ENCODE measurements around the gene RBM33. TPM values are rescaled to one million over a fixed set of nuclear protein-coding genes. Genes with fewer than 3 reads are reported as not detected.

The RBM33 gene
- total RNA-seq, 4 donors from 2014 or later, result 35.7 to 59.9 (median 44.5) TPM

GRCh38 chr7:155794196-155794595 lies 149.7 kb downstream of the RBM33 start:
- Histone ChIP-seq H3K27ac (no peak overlapping the region), H3K9me3 (no peaks in the 10 kb centered on the region), H3K4me3 (replicated peaks in 1 of 3) (no peak overlapping the region), H3K4me1 (peaks cover 0 to 5% of the 10 kb centered on the region in 2 donors), H3K27me3 (no peaks in the 10 kb centered on the region), H3K36me3 (no peaks in the 10 kb centered on the region)
- WGBS, 2 donors, result 77 to 88% methylated on average over 9 of the region's 9 CpGs
- DNase-seq, result no peak
- TF ChIP-seq CTCF (IDR thresholded peaks at IDR 0.05) (no peak), POLR2A (IDR thresholded peaks at IDR 0.05) (no peak)
- intact Hi-C loops (cut with DNase I), result no loop called here

- H3K27ac ChIP-seq, result no peak overlapping the region
- no peaks in the 10 kb centered on the region for H3K27me3 ChIP-seq
- no peak for TF ChIP-seq CTCF (IDR thresholded peaks at IDR 0.05)
- no peak for TF ChIP-seq POLR2A (IDR thresholded peaks at IDR 0.05)
- no peak for DNase-seq
- intact Hi-C loops (cut with DNase I), result loop anchor here (5.0 kb wide), 2 partner anchors 677 to 967 kb away; no protein-coding TSS in a partner anchor
- no peak overlapping the region for H3K4me3 ChIP-seq (replicated peaks in 1 of 3)
- 85 to 93% methylated on average over 7 of the region's 7 CpGs for WGBS, 2 donors
- H3K4me1 ChIP-seq, result peaks cover 0 to 5% of the 10 kb centered on the region in 2 donors
- no peaks in the 10 kb centered on the region for H3K36me3 ChIP-seq
- H3K9me3 ChIP-seq, result no peaks in the 10 kb centered on the region
Measured at GRCh38 chr7:155795401-155795800, 150.9 kb downstream of the RBM33 start.

GRCh38 chr7:155795951-155796350 lies 151.5 kb downstream of the RBM33 start:
- H3K27me3 ChIP-seq, result no peaks in the 10 kb centered on the region
- H3K4me1 ChIP-seq, result peaks cover 0 to 5% of the 10 kb centered on the region in 2 donors
- no peak for DNase-seq

GRCh38 chr7:155796381-155797261 lies 152.2 kb downstream of the RBM33 start:
- H3K4me3 ChIP-seq (replicated peaks in 1 of 3), result no peak overlapping the region
- no peak for TF ChIP-seq POLR2A (IDR thresholded peaks at IDR 0.05)
- TF ChIP-seq CTCF (IDR thresholded peaks at IDR 0.05), result peak; percentile 45 to 95 (median 81)
- H3K27me3 ChIP-seq, result no peaks in the 10 kb centered on the region
- peak; percentile 63 to 64 for DNase-seq
- 43% methylated on average over 31 to 33 of the region's 60 CpGs for WGBS, 2 donors
- no peaks in the 10 kb centered on the region for H3K9me3 ChIP-seq
- H3K36me3 ChIP-seq, result no peaks in the 10 kb centered on the region
- peaks cover 0 to 5% of the 10 kb centered on the region in 2 donors for H3K4me1 ChIP-seq
- no peak overlapping the region for H3K27ac ChIP-seq
- intact Hi-C loops (cut with DNase I), result loop anchor here (5.0 kb wide), 2 partner anchors 676 to 966 kb away; no protein-coding TSS in a partner anchor

More at GRCh38 chr7:155795951-155796350, 151.5 kb downstream of the RBM33 start:
- no peak overlapping the region for H3K4me3 ChIP-seq (replicated peaks in 1 of 3)
- TF ChIP-seq POLR2A (IDR thresholded peaks at IDR 0.05) (no peak), CTCF (IDR thresholded peaks at IDR 0.05) (no peak)
- intact Hi-C loops (cut with DNase I), result loop anchor here (5.0 kb wide), 2 partner anchors 676 to 966 kb away; no protein-coding TSS in a partner anchor
- WGBS, 2 donors, result 84 to 90% methylated on average over 6 to 8 of the region's 8 CpGs
- H3K9me3 ChIP-seq, result no peaks in the 10 kb centered on the region
- H3K27ac ChIP-seq, result no peak overlapping the region
- H3K36me3 ChIP-seq, result no peaks in the 10 kb centered on the region

Data from thyroid gland (tissue), 4 donors.